ENCODE measurements around the gene PLEKHJ1.

DNA sequence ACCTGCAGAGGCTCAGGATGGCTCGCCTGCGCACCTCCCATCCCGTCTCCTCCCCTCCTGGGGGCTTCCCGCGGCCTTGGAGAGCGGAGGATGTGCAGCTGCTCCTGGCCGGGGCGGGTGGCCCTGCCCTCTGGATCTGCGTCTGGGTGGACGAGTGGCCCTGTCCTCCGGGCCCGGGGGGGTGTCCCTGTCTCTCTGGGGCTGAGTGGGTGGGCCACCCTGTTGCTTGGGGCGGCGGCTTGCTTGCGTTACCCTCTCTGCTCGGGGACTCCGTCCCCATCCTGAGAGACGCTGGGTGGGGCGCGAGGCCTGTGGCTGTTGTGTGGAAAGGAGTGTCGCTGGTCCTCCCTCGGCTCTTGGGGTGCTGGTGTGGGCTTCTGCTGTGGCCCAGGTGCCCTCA, 37.8 kb downstream of the PLEKHJ1 start:
- TF ChIP-seq POLR2A (IDR thresholded peaks at IDR 0.05) (no peak), POLR2AphosphoS5 (IDR thresholded peaks at IDR 0.05) (no peak)

Data from gastroesophageal sphincter (tissue), 2 donors.